SIG-M5 treated with dmso at 0.1 percent for 504 hours (cell line): ENCODE data around the gene FAM114A1.
"Not testable (repeated sequence)": the region's sequence is repeated elsewhere in the genome, so short reads cannot be mapped to it uniquely, and the experiment has no call there.

ENCODE experiments used
- DNase-seq: peaks from one replicate; lab custom pipeline; 2025; ENCODE audit not compliant: unreplicated experiment; lab: John Stamatoyannopoulos, UW

The FAM114A1 gene

GRCh38 chr4:38902695-38903094 lies 35.1 kb downstream of the FAM114A1 start:
- peak; percentile 41 for DNase-seq

- no peak for DNase-seq
Measured at GRCh38 chr4:38904090-38904666, 36.6 kb downstream of the FAM114A1 start.

- DNase-seq = no peak
Measured at GRCh38 chr4:38904682-38905081, 37.1 kb downstream of the FAM114A1 start.

- DNase-seq = no peak
Measured at GRCh38 chr4:38905652-38906385, 38.2 kb downstream of the FAM114A1 start.

- no peak for DNase-seq
Measured at GRCh38 chr4:38907696-38908270, 40.2 kb downstream of the FAM114A1 start.

- no peak for DNase-seq
Measured at GRCh38 chr4:38909015-38909414, 41.4 kb downstream of the FAM114A1 start.

GRCh38 chr4:38911257-38911656 lies 43.7 kb downstream of the FAM114A1 start:
- DNase-seq = no peak

GRCh38 chr4:38914854-38915253 lies 47.2 kb downstream of the FAM114A1 start:
- no peak for DNase-seq

GRCh38 chr4:38916267-38916666 lies 48.7 kb downstream of the FAM114A1 start:
- not testable (repeated sequence) for DNase-seq

- DNase-seq = no peak
Measured at GRCh38 chr4:38917481-38918025, 49.9 kb downstream of the FAM114A1 start.

- no peak for DNase-seq
Measured at GRCh38 chr4:38919494-38919893, 51.9 kb downstream of the FAM114A1 start.

- DNase-seq = no peak
Measured at GRCh38 chr4:38920186-38920585, 52.6 kb downstream of the FAM114A1 start.

GRCh38 chr4:38920677-38921076 lies 53.1 kb downstream of the FAM114A1 start:
- DNase-seq = no peak

- no peak for DNase-seq
Measured at GRCh38 chr4:38921151-38921550, 53.5 kb downstream of the FAM114A1 start.

GRCh38 chr4:38923746-38924145 lies 56.1 kb downstream of the FAM114A1 start:
- no peak for DNase-seq

GRCh38 chr4:38924353-38924752 lies 56.7 kb downstream of the FAM114A1 start:
- DNase-seq = no peak

- DNase-seq = no peak
Measured at GRCh38 chr4:38925492-38926413, 58.1 kb downstream of the FAM114A1 start.

- DNase-seq = no peak
Measured at GRCh38 chr4:38926896-38927295, 59.3 kb downstream of the FAM114A1 start.

GRCh38 chr4:38928568-38928967 lies 61.0 kb downstream of the FAM114A1 start:
- no peak for DNase-seq

- no peak for DNase-seq
Measured at GRCh38 chr4:38928974-38929373, 61.4 kb downstream of the FAM114A1 start.

- no peak for DNase-seq
Measured at GRCh38 chr4:38930204-38930603, 62.6 kb downstream of the FAM114A1 start.
